MM.1S (cell line): Measurements from ENCODE around the gene GRK4.

Experiments used
- DNase-seq: peaks from one replicate; pipeline ENCODE4 v3.0.0-alpha.2; 2015
- H2AFZ ChIP-seq: fragments of 300-600 bp; sonication (generic); 2 replicates; pipeline ENCODE4 v1.6.0; 2016; ENCODE audit warnings: antibody characterized with exemption, low read length
- H3F3A ChIP-seq: fragments of 300-600 bp; sonication (generic); 2 replicates; pipeline ENCODE4 v1.6.1; 2016; ENCODE audit warnings: mild to moderate bottlenecking, antibody characterized with exemption, low read length, moderate library complexity, mixed read lengths; ENCODE audit not compliant: insufficient read depth
- H3K27ac ChIP-seq: fragments of 300-600 bp; sonication (generic); 2 replicates; pipeline ENCODE4 v1.5.1; 2016; ENCODE audit warnings: mild to moderate bottlenecking, low read length
- H3K27me3 ChIP-seq: fragments of 300-600 bp; sonication (generic); replicated peaks from 2 replicates; pipeline ENCODE4 v1.6.0; 2016; ENCODE audit warnings: low read length; ENCODE audit not compliant: insufficient read depth
- H3K36me3 ChIP-seq: fragments of 300-600 bp; sonication (generic); replicated peaks from 2 replicates; pipeline ENCODE4 v1.6.1; 2016; ENCODE audit warnings: mild to moderate bottlenecking, low read length, mixed read lengths; ENCODE audit not compliant: insufficient read depth
- H3K4me1 ChIP-seq: fragments of 300-600 bp; sonication (generic); 2 replicates; pipeline ENCODE4 v1.6.1; 2016; ENCODE audit warnings: low read length, mixed read lengths
- H3K4me2 ChIP-seq: fragments of 300-600 bp; sonication (generic); 2 replicates; pipeline ENCODE4 v1.6.0; 2016; ENCODE audit warnings: low read depth, low read length
- H3K4me3 ChIP-seq: fragments of 300-600 bp; sonication (generic); 2 replicates; pipeline ENCODE4 v1.5.1; 2016; ENCODE audit warnings: low read length, mixed read lengths
- H3K79me2 ChIP-seq: fragments of 300-600 bp; sonication (generic); 2 replicates; pipeline ENCODE4 v1.6.1; 2016; ENCODE audit warnings: mixed run types, low read length, mixed read lengths
- H3K9ac ChIP-seq: fragments of 300-600 bp; sonication (generic); 2 replicates; pipeline ENCODE4 v1.6.1; 2016; ENCODE audit warnings: low read length, mixed read lengths
- H3K9me2 ChIP-seq: fragments of 300-600 bp; sonication (generic); replicated peaks from 2 replicates; pipeline ENCODE4 v1.6.1; 2016; ENCODE audit warnings: mild to moderate bottlenecking, low read length, mixed read lengths; ENCODE audit not compliant: insufficient read depth
- H3K9me3 ChIP-seq: fragments of 300-600 bp; sonication (generic); replicated peaks from 2 replicates; pipeline ENCODE4 v1.6.1; 2016; ENCODE audit warnings: mild to moderate bottlenecking, low read length, mixed read lengths; ENCODE audit not compliant: insufficient read depth
- H4K20me1 ChIP-seq: fragments of 300-600 bp; sonication (generic); 2 replicates; pipeline ENCODE4 v1.6.1; 2016; ENCODE audit warnings: mild to moderate bottlenecking, low read length, moderate library complexity, mixed read lengths; ENCODE audit not compliant: insufficient read depth
- EZH2 ChIP-seq: fragments of 300-600 bp; sonication (generic); optimal IDR thresholded peaks from 2 replicates; pipeline ENCODE3; 2017; ENCODE audit warnings: low read depth, mild to moderate bottlenecking, antibody characterized with exemption, low read length, mixed read lengths
- EZH2phosphoT487 ChIP-seq: fragments of 300-600 bp; sonication (generic); IDR thresholded peaks from 2 replicates; pipeline ENCODE4 v1.6.1; 2018; ENCODE audit warnings: antibody characterized with exemption, low read length
- TF ChIP-seq, protein P1 (sequence below): fragments of 300-600 bp; sonication (generic); IDR thresholded peaks from 2 replicates; pipeline ENCODE4 v1.5.1; 2016; ENCODE audit warnings: antibody characterized with exemption, low read length, mixed read lengths

Gene GRK4

DNA sequence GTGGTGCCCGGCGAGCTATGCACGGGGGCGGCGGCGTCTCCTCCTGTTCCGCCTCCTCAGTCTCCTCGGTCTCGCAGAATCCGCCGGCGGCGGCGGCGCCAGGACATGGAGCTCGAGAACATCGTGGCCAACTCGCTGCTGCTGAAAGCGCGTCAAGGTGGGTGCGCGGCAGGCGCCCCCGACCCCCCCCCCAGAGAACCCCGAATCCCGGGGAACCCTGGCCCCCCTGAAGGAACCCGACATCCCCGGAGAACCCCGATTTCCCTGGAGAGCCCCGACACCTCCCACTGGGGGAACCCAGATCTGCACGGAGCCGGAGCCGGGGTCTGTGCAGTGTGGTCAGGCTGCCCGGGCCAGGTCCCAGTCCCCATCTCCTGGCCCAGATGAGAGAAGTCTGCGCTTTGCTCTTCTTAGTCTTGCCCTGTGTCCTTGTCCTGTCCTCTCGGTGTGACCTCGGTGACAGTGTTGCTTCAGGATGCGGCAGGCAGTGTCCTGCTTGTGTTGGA lies 648 bp downstream of the GRK4 start:
- Histone ChIP-seq H3K79me2 (peaks cover 35% of the 10 kb centered on the region), H2AFZ (peak overlapping the region; percentile 99), H3K9ac (peak overlapping the region; percentile 61), H3K9me3 (no peaks in the 10 kb centered on the region), H4K20me1 (peaks cover 8% of the 10 kb centered on the region), H3K27me3 (no peaks in the 10 kb centered on the region), H3K4me2 (peak overlapping the region; percentile 75), H3K36me3 (no peaks in the 10 kb centered on the region; the same call in 1 of the 2 replicates), H3K9me2 (no peaks in the 10 kb centered on the region), H3K4me3 (peak overlapping the region; percentile 84), H3K27ac (no peak overlapping the region), H3K4me1 (peaks cover 3% of the 10 kb centered on the region), H3F3A (peaks cover 11% of the 10 kb centered on the region)
- TF ChIP-seq, protein P1, sequence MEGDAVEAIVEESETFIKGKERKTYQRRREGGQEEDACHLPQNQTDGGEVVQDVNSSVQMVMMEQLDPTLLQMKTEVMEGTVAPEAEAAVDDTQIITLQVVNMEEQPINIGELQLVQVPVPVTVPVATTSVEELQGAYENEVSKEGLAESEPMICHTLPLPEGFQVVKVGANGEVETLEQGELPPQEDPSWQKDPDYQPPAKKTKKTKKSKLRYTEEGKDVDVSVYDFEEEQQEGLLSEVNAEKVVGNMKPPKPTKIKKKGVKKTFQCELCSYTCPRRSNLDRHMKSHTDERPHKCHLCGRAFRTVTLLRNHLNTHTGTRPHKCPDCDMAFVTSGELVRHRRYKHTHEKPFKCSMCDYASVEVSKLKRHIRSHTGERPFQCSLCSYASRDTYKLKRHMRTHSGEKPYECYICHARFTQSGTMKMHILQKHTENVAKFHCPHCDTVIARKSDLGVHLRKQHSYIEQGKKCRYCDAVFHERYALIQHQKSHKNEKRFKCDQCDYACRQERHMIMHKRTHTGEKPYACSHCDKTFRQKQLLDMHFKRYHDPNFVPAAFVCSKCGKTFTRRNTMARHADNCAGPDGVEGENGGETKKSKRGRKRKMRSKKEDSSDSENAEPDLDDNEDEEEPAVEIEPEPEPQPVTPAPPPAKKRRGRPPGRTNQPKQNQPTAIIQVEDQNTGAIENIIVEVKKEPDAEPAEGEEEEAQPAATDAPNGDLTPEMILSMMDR, result no peak
- TF ChIP-seq EZH2, result no peak
- TF ChIP-seq EZH2phosphoT487, result no peak
- DNase-seq, result peak; percentile 55

DNA sequence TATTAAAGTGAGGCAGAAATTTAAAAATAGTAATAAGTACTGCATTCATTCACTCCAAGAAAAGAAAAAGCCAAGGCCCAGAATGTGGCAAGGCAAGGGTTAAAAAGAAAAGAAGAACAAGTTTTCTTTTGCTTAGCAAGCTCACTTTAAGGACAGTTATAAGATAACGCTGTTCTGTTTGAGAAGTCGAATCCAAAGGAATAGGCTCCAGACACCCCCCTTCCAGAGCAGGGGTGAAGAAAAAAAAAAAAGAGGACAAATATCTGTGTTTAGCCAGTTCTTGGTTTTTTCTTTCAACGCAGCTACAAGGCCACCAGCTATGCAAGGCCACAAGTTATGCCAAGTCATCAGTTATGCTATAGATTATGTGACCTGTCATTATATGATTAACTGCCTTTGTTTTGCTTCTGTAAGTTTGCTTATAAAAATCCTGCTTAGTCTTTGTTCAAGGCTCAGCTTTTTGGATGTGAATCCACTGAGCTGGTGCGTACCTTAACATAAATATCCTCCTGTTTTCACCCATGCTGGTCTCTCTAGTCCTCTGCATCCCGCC lies 1.4 kb downstream of the GRK4 start:
- Histone ChIP-seq H3K27me3 (no peaks in the 10 kb centered on the region), H3K79me2 (peaks cover 27% of the 10 kb centered on the region), H3K27ac (no peak overlapping the region), H3K9me3 (no peaks in the 10 kb centered on the region), H3K9ac (no peak overlapping the region), H3K4me1 (peaks cover 3% of the 10 kb centered on the region), H3K9me2 (no peaks in the 10 kb centered on the region), H3F3A (peaks cover 11% of the 10 kb centered on the region), H3K4me3 (no peak overlapping the region), H4K20me1 (peaks cover 7% of the 10 kb centered on the region; the same call in 1 of the 2 replicates), H3K4me2 (peak overlapping the region; percentile 75; the same call in 1 of the 2 replicates), H3K36me3 (no peaks in the 10 kb centered on the region), H2AFZ (no peak overlapping the region)
- DNase-seq, result no peak
- TF ChIP-seq EZH2 (no peak), EZH2phosphoT487 (no peak)
- TF ChIP-seq, protein P1, result no peak

- H4K20me1 ChIP-seq, result peaks cover 5% of the 10 kb centered on the region; the same call in 1 of the 2 replicates
- H2AFZ ChIP-seq, result no peak overlapping the region
- H3K9me3 ChIP-seq, result no peaks in the 10 kb centered on the region
- no peak overlapping the region for H3K4me2 ChIP-seq
- H3K79me2 ChIP-seq, result peaks cover 22% of the 10 kb centered on the region
- DNase-seq, result no peak
- no peak overlapping the region for H3K4me3 ChIP-seq
- H3K27me3 ChIP-seq, result no peaks in the 10 kb centered on the region
- no peak for TF ChIP-seq EZH2
- TF ChIP-seq, protein P1, result no peak
- TF ChIP-seq EZH2phosphoT487, result no peak
- H3K9me2 ChIP-seq, result no peaks in the 10 kb centered on the region
- H3K36me3 ChIP-seq, result no peaks in the 10 kb centered on the region
- no peak overlapping the region for H3K9ac ChIP-seq
- H3K27ac ChIP-seq, result no peak overlapping the region
- peaks cover 3% of the 10 kb centered on the region; the same call in 1 of the 2 replicates for H3K4me1 ChIP-seq
- H3F3A ChIP-seq, result peaks cover 11% of the 10 kb centered on the region
Observed at GRCh38 chr4:2965262-2965661, 1.9 kb downstream of the GRK4 start.
